K562 (cell line): Measurements from ENCODE around the gene AGFG2. TPM values are rescaled to one million over a fixed set of nuclear protein-coding genes. Genes with fewer than 3 reads are reported as not detected.

Experiments used
- CCAR2 ChIP-seq: fragments of 200-400 bp; formaldehyde crosslinking; IDR thresholded peaks from 2 replicates; pipeline ENCODE4 v1.6.1; 2017; ENCODE audit warnings: mild to moderate bottlenecking, low read depth, low read length
- CHD4 ChIP-seq: fragments of 200-600 bp; sonication (generic); IDR thresholded peaks from 3 replicates; pipeline ENCODE4 v1.6.1; 2012; ENCODE audit warnings: low read depth, mild to moderate bottlenecking, mixed read lengths, low read length, inconsistent platforms; ENCODE audit not compliant: insufficient read depth, insufficient replicate concordance, poor library complexity, severe bottlenecking
- FOXA1 ChIP-seq: fragments of 450-650 bp; IDR thresholded peaks from 2 replicates; pipeline ENCODE4 v1.6.1; 2016; ENCODE audit warnings: mild to moderate bottlenecking, borderline replicate concordance
- GATAD2A ChIP-seq: fragments of 450-650 bp; IDR thresholded peaks from 2 replicates; pipeline ENCODE4 v1.6.1; 2017
- MAZ ChIP-seq, 2 experiments: fragments of 450-650 bp in 1 of 2; sonication (generic) in 1 of 2; formaldehyde crosslinking; IDR thresholded peaks in 1 of 2; conservative IDR thresholded peaks in 1 of 2; 2 replicates each; pipeline versions ENCODE4 v1.4.0 to v1.5.0; 2020; ENCODE audit warnings: mild to moderate bottlenecking in 1 of 2, missing genetic modification reagents in 1 of 2
- MTF1 ChIP-seq: fragments of 250-450 bp; sonication (Bioruptor Pico); IDR thresholded peaks from 2 replicates; pipeline ENCODE4 v1.9.0; 2021; ENCODE audit warnings: moderate library complexity, mild to moderate bottlenecking, inconsistent platforms, borderline replicate concordance
- NCOA1 ChIP-seq: fragments of 450-650 bp; IDR thresholded peaks from 2 replicates; pipeline ENCODE4 v1.6.1; 2016; ENCODE audit warnings: low read depth
- NELFE ChIP-seq: IDR thresholded peaks from 2 replicates; pipeline ENCODE4 v1.6.1; 2011; ENCODE audit warnings: mild to moderate bottlenecking; ENCODE audit not compliant: insufficient read depth, insufficient read length
- NFIC ChIP-seq: fragments of 450-650 bp; IDR thresholded peaks from 2 replicates; pipeline ENCODE4 v1.6.1; 2017; ENCODE audit warnings: mild to moderate bottlenecking, inconsistent platforms
- NFXL1 ChIP-seq: fragments of 450-650 bp; formaldehyde crosslinking; IDR thresholded peaks from 2 replicates; pipeline ENCODE4 v1.4.0; 2021; ENCODE audit warnings: mild to moderate bottlenecking
- RCOR1 ChIP-seq, 2 experiments: IDR thresholded peaks; 2 replicates each; pipeline ENCODE4 v1.6.1; 2012; ENCODE audit warnings: low read depth in 2 of 2, low read length in 2 of 2, borderline replicate concordance in 1 of 2, improper control_type of control experiment in 1 of 2
- SIX5 ChIP-seq, 2 experiments: IDR thresholded peaks; 2 replicates each; pipeline ENCODE4 v1.6.1; 2011; ENCODE audit warnings: low read length in 2 of 2, borderline replicate concordance in 1 of 2, low read depth in 1 of 2, mild to moderate bottlenecking in 1 of 2, moderate library complexity in 1 of 2; ENCODE audit not compliant: insufficient read depth in 1 of 2
- SNIP1 ChIP-seq: fragments of 450-650 bp; IDR thresholded peaks from 2 replicates; pipeline ENCODE4 v1.7.1; 2017; ENCODE audit warnings: low read depth, mild to moderate bottlenecking
- SRSF7 ChIP-seq: fragments of 200-400 bp; formaldehyde crosslinking; optimal IDR thresholded peaks from 2 replicates; pipeline ENCODE3; 2017; ENCODE audit warnings: mild to moderate bottlenecking, low read depth, low read length
- TARDBP ChIP-seq: fragments of 450-650 bp; IDR thresholded peaks from 2 replicates; pipeline ENCODE4 v1.6.1; 2016
- ZBTB12 ChIP-seq: fragments of 250-450 bp; sonication (Bioruptor Pico); IDR thresholded peaks from 2 replicates; pipeline ENCODE4 v1.4.0; 2020
- ZNF140 ChIP-seq: fragments of 250-450 bp; sonication (Bioruptor Pico); IDR thresholded peaks from 2 replicates; pipeline ENCODE4 v1.8.0; 2021; ENCODE audit warnings: moderate library complexity, mild to moderate bottlenecking, inconsistent platforms
- ZNF324 ChIP-seq: fragments of 250-450 bp; sonication (Bioruptor Pico); IDR thresholded peaks from 2 replicates; pipeline ENCODE4 v1.4.0; 2020; ENCODE audit warnings: mild to moderate bottlenecking
- polyA plus RNA-seq, 8 experiments: library from polyadenylated mRNA; depleted of rRNA in 4 of 8; stranded (reverse) in 5 of 8; unstranded in 3 of 8; fragments of >200 nt; fragmentation: Nextera tagmentation in 2 of 8; fragmentation: Illumina TruSeq in 1 of 8; extraction: Ambion mirVana in 2 of 8; extraction: Trizol in 1 of 8; gene quantifications; 2 replicates each; pipeline versions ENCODE4 v1.2.1 to v1.2.3, GENCODE V29; 2011 to 2014; ENCODE audit warnings: inconsistent platforms in 1 of 8, missing spikeins in 1 of 8
- total RNA-seq, 7 experiments: library from RNA; depleted of rRNA in 6 of 7; stranded (reverse); fragments of >200 nt in 6 of 7; fragmentation: Illumina TruSeq in 2 of 7; extraction: Trizol in 2 of 7; gene quantifications; 2 replicates each; pipeline versions ENCODE4 v1.2.1 to v1.2.3, GENCODE V29; 2011 to 2021; ENCODE audit warnings: low replicate concordance in 1 of 7
- TF ChIP-seq, protein P1 (sequence below): sonication (generic); formaldehyde crosslinking; IDR thresholded peaks from 2 replicates; pipeline ENCODE4 v1.8.0; 2023; ENCODE audit warnings: mild to moderate bottlenecking, missing genetic modification reagents
- TF ChIP-seq, protein P2 (sequence below), 2 experiments: IDR thresholded peaks; 2 replicates each; pipeline ENCODE4 v1.6.1; 2012; ENCODE audit warnings: improper control_type of control experiment in 2 of 2, low read depth in 2 of 2, low read length in 2 of 2, borderline replicate concordance in 1 of 2
- TF ChIP-seq, protein P3 (sequence below): fragments of 450-650 bp; formaldehyde crosslinking; conservative IDR thresholded peaks from 2 replicates; pipeline ENCODE4 v1.4.0; 2022; ENCODE audit warnings: mild to moderate bottlenecking, missing genetic modification characterization

The AGFG2 gene
- total and polyA plus RNA-seq, 9 of the 15 experiments (the other 6 are each of a cell fraction or from before 2014, with no cell fraction given): 0.31 to 23.1 (median 6.5) TPM

- TF ChIP-seq, protein P1, sequence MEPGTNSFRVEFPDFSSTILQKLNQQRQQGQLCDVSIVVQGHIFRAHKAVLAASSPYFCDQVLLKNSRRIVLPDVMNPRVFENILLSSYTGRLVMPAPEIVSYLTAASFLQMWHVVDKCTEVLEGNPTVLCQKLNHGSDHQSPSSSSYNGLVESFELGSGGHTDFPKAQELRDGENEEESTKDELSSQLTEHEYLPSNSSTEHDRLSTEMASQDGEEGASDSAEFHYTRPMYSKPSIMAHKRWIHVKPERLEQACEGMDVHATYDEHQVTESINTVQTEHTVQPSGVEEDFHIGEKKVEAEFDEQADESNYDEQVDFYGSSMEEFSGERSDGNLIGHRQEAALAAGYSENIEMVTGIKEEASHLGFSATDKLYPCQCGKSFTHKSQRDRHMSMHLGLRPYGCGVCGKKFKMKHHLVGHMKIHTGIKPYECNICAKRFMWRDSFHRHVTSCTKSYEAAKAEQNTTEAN (CRISPR knock-in tag): no peak
- TF ChIP-seq NELFE (no peak), NFXL1 (no peak), SNIP1 (no peak), CCAR2 (no peak), MTF1 (no peak), CHD4 (no peak), NFIC (no peak), SRSF7 (no peak), SIX5 (IDR thresholded peaks at IDR 0.05; ENCODE audit: borderline replicate concordance in 1 of 2, insufficient read depth in 1 of 2, low read depth in 1 of 2, low read length in 2 of 2) (no peak), FOXA1 (no peak), MAZ (CRISPR knock-in tag; conservative IDR thresholded peaks at IDR 0.05 in 1 of 2, IDR thresholded peaks at IDR 0.05 in 1 of 2) (peak; percentile 73 to 85), TARDBP (no peak), GATAD2A (no peak), RCOR1 (IDR thresholded peaks at IDR 0.05; ENCODE audit: borderline replicate concordance in 1 of 2, low read depth in 2 of 2, low read length in 2 of 2) (0 out of 4 replicates have a peak, but pooled peaks of 1 of the 2 experiments have one; percentile 1), ZBTB12 (CRISPR knock-in tag) (peak; percentile 56), ZNF140 (CRISPR knock-in tag) (no peak), NCOA1 (no peak), ZNF324 (CRISPR knock-in tag) (no peak)
- TF ChIP-seq, protein P2, sequence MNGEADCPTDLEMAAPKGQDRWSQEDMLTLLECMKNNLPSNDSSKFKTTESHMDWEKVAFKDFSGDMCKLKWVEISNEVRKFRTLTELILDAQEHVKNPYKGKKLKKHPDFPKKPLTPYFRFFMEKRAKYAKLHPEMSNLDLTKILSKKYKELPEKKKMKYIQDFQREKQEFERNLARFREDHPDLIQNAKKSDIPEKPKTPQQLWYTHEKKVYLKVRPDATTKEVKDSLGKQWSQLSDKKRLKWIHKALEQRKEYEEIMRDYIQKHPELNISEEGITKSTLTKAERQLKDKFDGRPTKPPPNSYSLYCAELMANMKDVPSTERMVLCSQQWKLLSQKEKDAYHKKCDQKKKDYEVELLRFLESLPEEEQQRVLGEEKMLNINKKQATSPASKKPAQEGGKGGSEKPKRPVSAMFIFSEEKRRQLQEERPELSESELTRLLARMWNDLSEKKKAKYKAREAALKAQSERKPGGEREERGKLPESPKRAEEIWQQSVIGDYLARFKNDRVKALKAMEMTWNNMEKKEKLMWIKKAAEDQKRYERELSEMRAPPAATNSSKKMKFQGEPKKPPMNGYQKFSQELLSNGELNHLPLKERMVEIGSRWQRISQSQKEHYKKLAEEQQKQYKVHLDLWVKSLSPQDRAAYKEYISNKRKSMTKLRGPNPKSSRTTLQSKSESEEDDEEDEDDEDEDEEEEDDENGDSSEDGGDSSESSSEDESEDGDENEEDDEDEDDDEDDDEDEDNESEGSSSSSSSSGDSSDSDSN (IDR thresholded peaks at IDR 0.05; ENCODE audit: borderline replicate concordance in 1 of 2, low read depth in 2 of 2, low read length in 2 of 2): peak in 1 of 2 experiments; percentile 13; a peak in 1 of 4 replicates
- TF ChIP-seq, protein P3, sequence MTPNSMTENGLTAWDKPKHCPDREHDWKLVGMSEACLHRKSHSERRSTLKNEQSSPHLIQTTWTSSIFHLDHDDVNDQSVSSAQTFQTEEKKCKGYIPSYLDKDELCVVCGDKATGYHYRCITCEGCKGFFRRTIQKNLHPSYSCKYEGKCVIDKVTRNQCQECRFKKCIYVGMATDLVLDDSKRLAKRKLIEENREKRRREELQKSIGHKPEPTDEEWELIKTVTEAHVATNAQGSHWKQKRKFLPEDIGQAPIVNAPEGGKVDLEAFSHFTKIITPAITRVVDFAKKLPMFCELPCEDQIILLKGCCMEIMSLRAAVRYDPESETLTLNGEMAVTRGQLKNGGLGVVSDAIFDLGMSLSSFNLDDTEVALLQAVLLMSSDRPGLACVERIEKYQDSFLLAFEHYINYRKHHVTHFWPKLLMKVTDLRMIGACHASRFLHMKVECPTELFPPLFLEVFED (CRISPR knock-in tag): no peak
Observed at GRCh38 chr7:100586266-100587025, 47.4 kb downstream of the AGFG2 start, which contains the start of gene FBXO24 (continued).
